Right ventricle myocardium superior (tissue), 1 donor: ENCODE measurements around the gene OR10G3. TPM values are rescaled to one million over a fixed set of nuclear protein-coding genes. Genes with fewer than 3 reads are reported as not detected.

Experiments
- ATAC-seq: fragments of 200-7000 bp; cut with Tn5 transposase; one replicate; pipeline ENCODE4 v1.9.1; 2020; ENCODE audit warnings: mild to moderate bottlenecking; ENCODE audit not compliant: poor library complexity
- DNase-seq: peaks from one replicate; pipeline ENCODE4 v3.0.0-alpha.2; 2020
- intact Hi-C: fragments of 100-400 bp; cut with DNase I; formaldehyde crosslinking; loops from one replicate; pipeline ENCODE4 v1.11.2; 2022
- total RNA-seq: library from RNA; stranded (reverse); fragmentation: NEBNext Ultra II Directional; extraction: Animal tissue kit (Norgen Biotek cat#: 25700); gene quantifications from one replicate; pipeline ENCODE4 v1.2.1, GENCODE V29; 2021
- donor health status: DM: no; HTN: yes; CAD: no; lungs with severe emphysema.

OR10G3 gene
- total RNA-seq, 1 donor from 2014 or later, result not detected

DNA sequence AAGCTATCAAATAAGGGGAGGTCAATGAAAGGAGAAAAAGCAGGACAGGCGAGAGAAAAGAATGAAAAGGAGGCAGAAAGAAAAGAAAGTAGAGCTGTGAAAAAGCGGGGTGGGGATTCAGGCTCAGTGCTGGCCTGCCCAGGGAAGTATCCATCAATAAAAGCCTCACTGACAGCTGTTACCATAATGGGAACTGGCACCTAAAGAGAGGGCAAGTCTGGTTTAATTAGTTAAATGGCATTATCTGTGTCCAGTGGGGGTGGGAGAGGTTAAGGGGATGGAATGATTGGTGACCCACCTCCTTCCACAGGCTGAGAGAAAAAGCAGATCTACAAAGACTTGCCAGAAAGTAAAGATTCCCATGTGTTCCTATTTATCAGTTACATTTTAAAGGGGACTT lies 61.2 kb downstream of the OR10G3 start:
- ATAC-seq, result no peak
- no peak for DNase-seq
- intact Hi-C loops, result no loop called here

Other genes starting within 250 kb of the OR10G3 start
- 24.0 TPM for gene SUPT16H, start 196.1 kb downstream of the OR10G3 start, total RNA-seq
- gene CHD8, start 124.0 kb downstream of the OR10G3 start, total RNA-seq, result 25.5 TPM
- 16.9 TPM for gene RAB2B, start 103.1 kb downstream of the OR10G3 start, total RNA-seq
- 78.1 TPM for gene TOX4, start 102.9 kb downstream of the OR10G3 start, total RNA-seq
- gene METTL3, start 68.7 kb downstream of the OR10G3 start, total RNA-seq, result 24.3 TPM
- 3.1 TPM for gene SALL2, start 53.7 kb downstream of the OR10G3 start, total RNA-seq
- gene OR10G2, start 54.9 kb upstream of the OR10G3 start, total RNA-seq, result not detected
- gene OR4E2, start 73.8 kb upstream of the OR10G3 start, total RNA-seq, result not detected
- not detected for gene OR4E1, start 93.7 kb upstream of the OR10G3 start, total RNA-seq